GM18861 (cell line): ENCODE results near the gene PBX3.

Experiments
- ATAC-seq: cut with Tn5 transposase; IDR thresholded peaks from one replicate; pipeline ENCODE4 v1.9.1; 2021; ENCODE audit not compliant: unreplicated experiment

Gene PBX3

GRCh38 chr9:125990186-125990792 lies 243.1 kb downstream of the PBX3 start:
- no peak for ATAC-seq

DNA sequence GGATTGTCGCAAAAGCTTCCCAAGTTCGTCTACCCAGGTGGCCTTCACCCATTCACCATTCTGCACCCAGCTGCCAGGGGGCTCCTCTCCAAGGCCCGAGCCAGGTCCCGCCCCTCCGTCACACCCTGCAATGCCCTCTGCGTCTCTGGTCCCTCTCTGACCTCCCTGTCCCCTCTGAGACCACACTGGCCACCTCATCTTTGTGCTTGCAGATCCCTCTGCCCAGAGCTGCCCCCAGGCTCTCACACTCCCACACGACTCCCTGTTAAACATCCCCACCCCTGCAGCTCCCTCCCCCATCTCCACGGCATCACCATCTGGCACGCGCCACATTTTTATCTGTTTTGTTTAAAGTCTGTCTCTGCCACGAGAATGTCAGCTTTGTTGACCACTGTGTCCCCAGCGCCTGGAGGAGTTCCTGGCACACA lies 243.6 kb downstream of the PBX3 start:
- ATAC-seq = no peak

- ATAC-seq = no peak
These were observed 244.8 kb downstream of the PBX3 start for GRCh38 chr9:125991886-125992529.

- no peak for ATAC-seq
These were observed 245.4 kb downstream of the PBX3 start for GRCh38 chr9:125992557-125992956.

DNA sequence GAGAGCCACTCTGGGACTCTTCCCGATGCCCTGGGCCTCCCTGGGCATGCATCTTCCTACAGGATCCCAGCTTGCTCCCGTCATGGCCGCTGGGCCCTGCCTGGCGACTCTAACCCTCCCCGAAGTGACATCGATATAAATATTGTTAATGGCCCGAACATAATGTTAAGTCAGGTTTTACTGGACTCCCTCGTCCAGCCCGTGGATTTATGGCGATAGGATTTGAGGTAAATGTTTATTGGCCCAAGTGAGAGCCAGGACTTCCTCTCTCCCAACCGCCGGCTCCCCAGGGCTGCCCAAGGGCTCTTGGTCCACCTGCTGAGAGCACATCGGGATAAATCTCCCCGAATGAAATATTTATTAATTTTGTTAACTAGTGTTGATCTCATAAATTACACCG lies 246.3 kb downstream of the PBX3 start:
- ATAC-seq = no peak

- ATAC-seq = no peak
These were observed 247.1 kb downstream of the PBX3 start for GRCh38 chr9:125994066-125994943.

GRCh38 chr9:125995006-125995405 lies 247.8 kb downstream of the PBX3 start:
- ATAC-seq = no peak

GRCh38 chr9:125995706-125996105 lies 248.5 kb downstream of the PBX3 start:
- no peak for ATAC-seq

DNA sequence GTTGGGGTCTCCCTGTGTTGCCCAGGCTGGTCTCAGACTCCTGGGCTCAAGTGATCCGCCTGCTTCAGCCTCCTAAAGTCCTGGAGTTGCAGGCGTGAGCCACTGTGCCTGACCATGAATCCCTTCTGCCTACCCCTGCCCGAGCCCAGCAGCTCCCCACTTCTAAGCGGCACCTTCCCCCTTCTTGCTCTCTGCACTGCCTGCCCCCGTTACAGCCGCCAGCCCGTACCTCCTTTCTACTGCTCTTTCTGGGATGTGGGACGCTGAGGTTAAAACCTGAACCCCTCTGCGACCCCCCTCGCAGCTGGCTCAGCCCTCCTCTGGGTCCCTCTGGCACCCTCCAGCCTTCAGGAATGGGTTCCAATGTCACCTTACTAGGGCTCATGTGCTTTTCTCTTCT lies 249.6 kb downstream of the PBX3 start:
- no peak for ATAC-seq

DNA sequence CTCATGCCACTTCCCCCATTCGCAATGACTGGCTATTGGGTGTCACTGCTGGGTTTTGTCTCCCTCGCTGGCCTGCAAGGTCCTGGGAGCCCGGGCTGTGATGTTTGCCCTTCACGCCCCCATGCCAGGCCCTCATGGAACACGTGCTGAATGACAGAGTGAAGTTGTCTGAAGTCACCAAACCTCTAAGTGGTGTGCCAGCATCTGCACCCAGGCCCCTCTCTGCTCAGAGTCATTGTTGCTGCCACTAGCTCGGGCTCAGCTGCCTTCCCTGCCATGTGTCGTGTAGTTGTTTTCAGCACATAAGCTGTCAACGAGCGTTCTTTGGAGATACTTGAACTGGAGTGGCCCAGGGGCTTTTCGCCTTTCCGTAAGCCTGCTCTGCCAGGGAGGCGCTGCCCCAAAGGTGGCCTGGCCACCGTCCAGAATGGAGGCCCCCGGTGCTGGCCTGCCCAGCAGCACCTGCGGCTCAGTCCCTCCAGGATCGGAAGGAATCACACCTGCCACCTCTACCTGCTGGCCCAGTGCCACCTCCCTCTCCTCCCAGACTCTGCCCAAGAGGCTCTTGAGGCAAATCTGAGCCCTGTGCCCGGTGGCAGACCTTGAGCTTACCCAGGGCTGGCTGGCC lies 250.1 kb downstream of the PBX3 start:
- ATAC-seq = no peak

DNA sequence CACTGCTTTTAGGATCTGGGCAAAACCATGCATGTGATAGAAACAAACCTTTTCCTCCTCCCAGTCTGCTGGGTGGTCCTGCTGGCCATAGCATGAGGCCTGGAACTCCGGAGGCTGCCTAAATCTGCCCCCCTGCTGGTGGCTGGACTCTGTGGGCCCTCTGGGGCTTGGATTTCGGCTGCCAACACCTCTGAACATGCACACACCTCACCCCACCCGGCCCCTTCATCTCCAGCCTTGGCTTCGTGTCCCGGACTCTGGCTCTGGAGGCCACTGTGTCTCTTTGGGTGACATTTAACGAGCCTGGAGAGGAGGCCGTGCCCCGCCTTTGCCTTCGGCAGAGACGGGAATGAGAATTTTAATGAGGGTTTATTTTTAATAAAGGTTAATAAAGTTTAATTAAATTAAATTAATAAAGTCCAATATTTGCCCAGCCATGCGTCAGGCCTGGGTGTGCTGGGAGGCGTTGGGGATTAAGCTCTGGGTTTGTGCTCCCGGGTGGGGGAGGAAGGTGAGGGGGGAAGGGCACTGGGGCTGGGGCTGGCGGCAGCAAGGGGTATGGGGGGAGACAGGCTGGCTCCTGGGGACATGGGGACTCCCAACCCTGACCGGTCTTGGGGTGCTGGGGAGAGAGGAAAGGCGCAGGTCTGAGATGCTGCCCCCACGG lies 251.8 kb downstream of the PBX3 start:
- no peak for ATAC-seq

- ATAC-seq = no peak
These were observed 252.3 kb downstream of the PBX3 start for GRCh38 chr9:125999504-125999881.

DNA sequence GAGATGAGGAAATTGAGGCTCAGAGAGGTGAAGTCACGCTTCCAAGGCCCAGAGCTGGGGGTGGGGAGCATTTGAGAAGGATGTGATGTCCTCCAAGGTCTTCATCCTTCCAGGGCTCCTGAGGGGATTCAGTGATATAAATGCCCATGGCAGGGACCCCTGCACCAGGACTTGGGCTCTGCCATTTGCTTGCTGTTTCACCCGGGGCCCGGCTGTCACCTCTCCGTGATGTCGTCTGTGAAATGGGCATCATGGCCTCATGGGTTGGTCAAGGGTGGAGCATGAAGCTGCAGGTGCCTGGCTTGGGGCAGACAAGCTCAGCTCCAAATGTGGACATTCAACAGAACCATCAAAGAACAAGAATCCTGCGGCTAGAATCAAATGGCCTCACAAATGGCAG lies 253.1 kb downstream of the PBX3 start:
- no peak for ATAC-seq

GRCh38 chr9:126000731-126001580 lies 253.8 kb downstream of the PBX3 start:
- ATAC-seq = no peak

GRCh38 chr9:126001581-126002225 lies 254.5 kb downstream of the PBX3 start:
- no peak for ATAC-seq

DNA sequence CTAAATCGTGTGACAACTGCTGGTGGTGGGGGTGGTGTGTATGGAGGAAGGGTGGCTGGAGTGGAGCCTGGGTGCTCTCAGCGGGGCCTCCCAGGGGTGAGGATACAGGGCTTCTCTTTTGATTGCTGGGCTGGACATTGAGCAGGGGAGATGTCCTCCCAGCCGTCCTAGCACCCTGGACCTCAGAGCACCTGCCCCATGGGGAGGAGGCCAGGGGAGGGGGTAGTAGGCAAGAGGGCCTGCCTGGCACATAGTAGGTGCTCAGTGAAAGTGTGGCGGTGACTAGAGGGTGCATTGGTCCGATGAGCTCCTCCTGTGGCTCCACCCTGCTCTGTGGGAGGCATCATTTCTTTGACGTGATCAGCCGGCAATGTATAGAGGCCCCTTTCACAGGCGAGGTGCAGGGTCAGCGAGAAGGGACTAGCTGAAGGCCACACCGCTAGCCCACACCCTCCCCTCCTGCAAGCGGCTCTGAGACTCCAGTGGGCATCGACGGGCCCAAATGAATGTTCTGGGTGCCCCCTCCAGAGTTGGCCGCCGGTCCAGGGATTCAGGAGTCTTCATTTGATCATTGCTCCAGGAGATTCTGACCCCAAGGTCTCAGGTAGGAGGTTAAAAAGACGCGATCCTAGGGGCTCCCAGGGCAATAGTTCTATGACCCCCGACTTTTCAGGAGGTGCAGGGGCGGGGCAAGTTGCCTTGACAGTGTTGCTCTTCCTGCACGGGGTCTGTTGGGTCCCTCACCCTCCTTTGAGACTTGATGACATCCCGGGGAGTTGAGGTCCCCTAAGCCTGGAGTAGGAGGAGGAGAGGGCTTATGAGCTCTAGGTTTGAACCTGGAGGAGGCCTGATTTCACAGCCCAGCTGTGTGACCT lies 255.5 kb downstream of the PBX3 start:
- no peak for ATAC-seq

DNA sequence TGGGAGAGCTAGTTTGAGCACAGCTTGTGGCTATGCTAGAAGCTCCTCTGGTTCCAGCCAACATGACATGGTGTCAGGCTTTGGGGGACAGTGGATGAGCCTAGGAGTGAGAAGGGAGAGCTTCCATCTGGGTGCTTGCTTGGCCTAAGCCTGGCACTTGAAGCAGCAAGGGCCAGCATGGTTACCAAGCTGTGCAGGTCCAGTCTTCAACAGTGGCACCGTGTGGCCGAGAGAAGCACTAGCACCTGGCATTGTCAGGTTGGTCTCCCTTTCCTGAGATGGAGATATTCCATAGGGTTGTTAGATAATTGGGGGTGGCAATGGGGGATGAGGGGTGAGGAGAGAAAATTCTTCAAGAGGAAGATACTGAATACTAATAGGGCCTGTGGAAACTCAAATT lies 261.9 kb downstream of the PBX3 start:
- ATAC-seq = no peak

GRCh38 chr9:126014726-126015125 lies 267.6 kb downstream of the PBX3 start:
- ATAC-seq = no peak

DNA sequence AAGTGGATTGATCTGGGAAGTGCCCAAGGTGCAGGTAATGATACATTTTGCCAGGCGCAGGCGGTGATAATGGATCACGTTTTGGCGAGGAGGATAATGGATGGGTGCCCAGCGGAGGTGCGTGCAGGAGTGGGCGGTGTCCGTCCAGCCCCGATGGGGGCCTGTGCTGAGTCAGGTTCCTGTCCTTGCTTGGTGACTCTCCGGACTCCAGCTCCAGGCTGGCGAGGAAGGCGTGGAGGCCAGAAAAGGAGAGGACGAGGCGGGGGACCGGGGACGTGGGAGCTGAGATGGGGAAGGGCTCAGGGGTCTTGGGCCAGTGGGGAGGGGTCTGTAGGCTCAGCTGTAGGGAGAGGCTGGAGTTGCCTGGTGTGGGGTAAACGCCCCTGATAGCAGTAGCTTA lies 268.3 kb downstream of the PBX3 start:
- ATAC-seq = no peak
